ENCODE measurements around the gene MACF1. TPM values are rescaled to one million over a fixed set of nuclear protein-coding genes. Genes with fewer than 3 reads are reported as not detected.

The MACF1 gene
- total RNA-seq, 2 experiments from 2014 or later: 328 to 344 TPM

- peaks cover 2% of the 10 kb centered on the region for H3K4me1 Mint-ChIP-seq
- no peaks in the 10 kb centered on the region for H3K36me3 Mint-ChIP-seq
- H3K27ac Mint-ChIP-seq: no peak overlapping the region
- H3K27me3 Mint-ChIP-seq: peaks cover 4% of the 10 kb centered on the region
- DNase-seq (no peak), ATAC-seq (ENCODE audit: low read depth) (no peak)
- H3K4me3 Mint-ChIP-seq: no peak overlapping the region
- no peaks in the 10 kb centered on the region for H3K9me3 Mint-ChIP-seq
- POLR2A ChIA-PET: interaction anchor here (0.7 kb wide), 1 partner anchor 45 kb away, joined by 3 read pairs; no protein-coding TSS in a partner anchor
These were observed 33.5 kb upstream of the MACF1 start for GRCh38 chr1:39170731-39171667.

- peaks cover 4% of the 10 kb centered on the region for H3K27me3 Mint-ChIP-seq
- H3K4me1 Mint-ChIP-seq: no peaks in the 10 kb centered on the region
- H3K36me3 Mint-ChIP-seq: no peaks in the 10 kb centered on the region
- H3K27ac Mint-ChIP-seq: no peak overlapping the region
- no peak for ATAC-seq (ENCODE audit: low read depth)
- no peaks in the 10 kb centered on the region for H3K9me3 Mint-ChIP-seq
- POLR2A ChIA-PET: interaction anchor here (0.6 kb wide), 1 partner anchor 18 kb away, joined by 3 read pairs; no protein-coding TSS in a partner anchor
- no peak for DNase-seq
- no peak overlapping the region for H3K4me3 Mint-ChIP-seq
These were observed 31.1 kb upstream of the MACF1 start for GRCh38 chr1:39173119-39173994.

DNA sequence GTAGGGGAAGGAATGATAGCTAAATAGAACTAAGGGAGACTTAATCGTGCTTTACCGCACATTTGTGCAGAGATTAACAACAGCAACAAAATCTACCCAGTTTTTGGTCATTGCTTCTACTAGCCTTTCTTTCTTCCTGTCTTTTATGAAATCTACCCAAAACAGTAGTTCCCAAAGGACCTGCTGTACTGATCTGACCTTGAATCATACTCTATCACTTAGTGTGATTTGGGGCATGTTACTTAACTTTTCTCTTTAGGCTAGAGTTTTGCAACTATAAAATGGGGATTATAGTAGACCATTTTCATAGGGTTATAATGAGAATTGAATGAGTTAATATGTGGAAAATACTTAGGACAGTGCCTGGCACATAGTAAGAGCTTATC is 30.5 kb upstream of the MACF1 start:
- H3K27ac Mint-ChIP-seq: no peak overlapping the region
- no peaks in the 10 kb centered on the region for H3K9me3 Mint-ChIP-seq
- no peaks in the 10 kb centered on the region for H3K36me3 Mint-ChIP-seq
- H3K4me1 Mint-ChIP-seq: no peaks in the 10 kb centered on the region
- no peak overlapping the region for H3K4me3 Mint-ChIP-seq
- DNase-seq (no peak), ATAC-seq (ENCODE audit: low read depth) (no peak)
- H3K27me3 Mint-ChIP-seq: peaks cover 3% of the 10 kb centered on the region
- POLR2A ChIA-PET: interaction anchor here (0.6 kb wide), 1 partner anchor 17 kb away, joined by 3 read pairs; no protein-coding TSS in a partner anchor

DNA sequence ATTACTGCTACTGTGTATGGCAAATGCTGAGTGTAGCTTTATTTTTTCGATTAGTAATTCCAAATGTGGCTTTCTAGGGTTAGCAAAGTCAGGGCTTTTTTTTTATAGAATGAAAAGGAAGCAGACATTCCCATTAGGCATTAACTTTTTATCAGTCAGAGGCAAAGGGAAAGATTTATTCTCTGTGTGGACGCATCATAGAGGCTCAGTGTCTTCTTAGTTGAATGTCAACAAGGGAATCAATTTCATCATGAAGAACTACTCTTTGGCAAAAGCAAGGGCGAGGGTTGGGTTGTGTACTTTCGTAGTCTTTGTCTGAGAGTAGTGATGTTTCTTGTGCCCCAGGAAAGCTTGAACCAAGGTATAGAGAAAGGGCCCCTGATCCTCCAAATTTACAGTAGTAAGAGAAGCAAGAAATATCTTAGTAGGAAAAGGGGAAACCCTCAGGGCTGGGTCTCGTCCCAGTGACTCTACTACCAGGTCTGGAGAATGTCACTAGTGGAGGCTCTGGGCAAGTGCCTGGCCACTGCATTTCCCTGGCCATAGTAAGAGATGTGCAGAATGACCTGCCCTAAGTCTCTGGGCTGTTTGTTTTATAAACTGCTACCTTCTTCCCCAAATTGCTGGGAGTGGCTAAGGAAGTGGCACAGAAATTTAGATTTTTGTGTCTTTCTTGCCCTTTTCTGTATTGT is 30.0 kb upstream of the MACF1 start:
- Mint-ChIP-seq H3K36me3 (no peaks in the 10 kb centered on the region), H3K27me3 (peaks cover 2% of the 10 kb centered on the region), H3K4me1 (no peaks in the 10 kb centered on the region), H3K27ac (no peak overlapping the region), H3K9me3 (no peaks in the 10 kb centered on the region), H3K4me3 (no peak overlapping the region)
- ATAC-seq (ENCODE audit: low read depth): no peak
- DNase-seq: no peak
- POLR2A ChIA-PET: interaction anchor here (0.6 kb wide), 1 partner anchor 16 kb away, joined by 3 read pairs; no protein-coding TSS in a partner anchor

DNA sequence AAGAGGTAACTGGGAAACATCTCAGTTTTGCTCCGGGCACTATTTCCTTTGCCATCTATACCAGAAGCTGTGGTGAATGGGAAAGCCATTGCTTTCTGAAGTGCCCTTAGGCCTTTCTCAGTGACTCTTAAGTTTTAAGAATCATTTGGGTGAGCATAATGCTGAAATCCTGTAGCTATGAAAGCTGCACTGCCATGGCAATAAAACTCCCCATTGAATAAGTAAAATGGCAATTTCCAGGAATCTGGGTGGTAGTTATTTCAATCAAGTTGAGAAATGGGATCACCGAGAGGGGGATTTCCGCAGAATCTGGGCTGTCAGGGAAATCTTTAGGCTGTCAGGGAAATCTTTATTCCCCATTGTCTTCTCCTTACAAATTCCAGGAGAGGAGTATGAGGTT is 26.8 kb upstream of the MACF1 start:
- no peaks in the 10 kb centered on the region for H3K9me3 Mint-ChIP-seq
- H3K4me3 Mint-ChIP-seq: no peak overlapping the region
- DNase-seq: no peak
- POLR2A ChIA-PET: no interaction called here
- peaks cover 2% of the 10 kb centered on the region for H3K27me3 Mint-ChIP-seq
- no peaks in the 10 kb centered on the region for H3K4me1 Mint-ChIP-seq
- no peak overlapping the region for H3K27ac Mint-ChIP-seq
- ATAC-seq (ENCODE audit: low read depth): no peak
- no peaks in the 10 kb centered on the region for H3K36me3 Mint-ChIP-seq

- no peak for DNase-seq
- Mint-ChIP-seq H3K27ac (no peak overlapping the region), H3K36me3 (no peaks in the 10 kb centered on the region), H3K9me3 (no peaks in the 10 kb centered on the region), H3K4me1 (peaks cover 8% of the 10 kb centered on the region), H3K4me3 (no peak overlapping the region), H3K27me3 (peaks cover 2% of the 10 kb centered on the region)
- no peak for ATAC-seq (ENCODE audit: low read depth)
- POLR2A ChIA-PET: no interaction called here
These were observed 25.7 kb upstream of the MACF1 start for GRCh38 chr1:39178541-39179431.

DNA sequence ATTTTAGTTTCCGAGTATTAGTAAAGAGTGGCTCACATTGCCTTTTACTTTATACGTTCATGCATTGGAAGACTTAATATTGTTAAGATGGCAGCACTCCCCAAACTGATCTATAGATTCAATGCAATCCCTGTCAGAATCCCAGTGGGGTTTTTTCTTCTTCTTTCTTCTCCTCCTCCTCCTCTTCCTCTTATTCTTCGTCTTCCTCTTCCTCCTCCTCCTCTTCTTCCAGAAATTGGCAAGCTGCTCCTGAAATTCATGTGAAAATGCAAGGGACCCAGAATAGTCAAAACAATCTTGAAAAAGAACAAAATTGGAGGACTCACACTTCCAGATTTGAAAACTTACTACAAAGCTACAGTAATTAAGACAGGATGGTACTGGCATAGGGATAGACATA is 23.2 kb upstream of the MACF1 start:
- Mint-ChIP-seq H3K9me3 (no peaks in the 10 kb centered on the region), H3K36me3 (no peaks in the 10 kb centered on the region), H3K27ac (no peak overlapping the region), H3K4me3 (no peak overlapping the region), H3K4me1 (peaks cover 29% of the 10 kb centered on the region), H3K27me3 (no peaks in the 10 kb centered on the region)
- POLR2A ChIA-PET: no interaction called here
- ATAC-seq (ENCODE audit: low read depth) (no peak), DNase-seq (no peak)

- no peak for ATAC-seq (ENCODE audit: low read depth)
- Mint-ChIP-seq H3K9me3 (no peaks in the 10 kb centered on the region), H3K27ac (no peak overlapping the region), H3K27me3 (no peaks in the 10 kb centered on the region), H3K4me1 (peaks cover 39% of the 10 kb centered on the region), H3K4me3 (no peak overlapping the region), H3K36me3 (no peaks in the 10 kb centered on the region)
- DNase-seq: no peak
- POLR2A ChIA-PET: no interaction called here
These were observed 21.7 kb upstream of the MACF1 start for GRCh38 chr1:39182804-39183203.

- ATAC-seq (ENCODE audit: low read depth) (peak; percentile 88), DNase-seq (peak; percentile 62)
- Mint-ChIP-seq H3K4me3 (peak overlapping the region; percentile 24), H3K27me3 (no peaks in the 10 kb centered on the region), H3K9me3 (no peaks in the 10 kb centered on the region), H3K36me3 (no peaks in the 10 kb centered on the region), H3K4me1 (peaks cover 40% of the 10 kb centered on the region), H3K27ac (peak overlapping the region; percentile 87)
- POLR2A ChIA-PET: interaction anchor here (0.6 to 1.5 kb wide), 5 partner anchors 9 to 76 kb away, joined by 3 to 8 read pairs (median 5); partner anchors contain the start of gene MACF1
These were observed 20.8 kb upstream of the MACF1 start for GRCh38 chr1:39183503-39184353.

- no peak for DNase-seq
- Mint-ChIP-seq H3K4me1 (peaks cover 44% of the 10 kb centered on the region), H3K27me3 (no peaks in the 10 kb centered on the region), H3K4me3 (peak overlapping the region; percentile 24), H3K36me3 (no peaks in the 10 kb centered on the region), H3K9me3 (no peaks in the 10 kb centered on the region), H3K27ac (peak overlapping the region; percentile 87)
- no peak for ATAC-seq (ENCODE audit: low read depth)
- POLR2A ChIA-PET: interaction anchor here (0.6 to 1.5 kb wide), 6 partner anchors 9 to 76 kb away, joined by 3 to 8 read pairs (median 4); partner anchors contain the start of gene MACF1
These were observed 20.1 kb upstream of the MACF1 start for GRCh38 chr1:39184354-39184818.

DNA sequence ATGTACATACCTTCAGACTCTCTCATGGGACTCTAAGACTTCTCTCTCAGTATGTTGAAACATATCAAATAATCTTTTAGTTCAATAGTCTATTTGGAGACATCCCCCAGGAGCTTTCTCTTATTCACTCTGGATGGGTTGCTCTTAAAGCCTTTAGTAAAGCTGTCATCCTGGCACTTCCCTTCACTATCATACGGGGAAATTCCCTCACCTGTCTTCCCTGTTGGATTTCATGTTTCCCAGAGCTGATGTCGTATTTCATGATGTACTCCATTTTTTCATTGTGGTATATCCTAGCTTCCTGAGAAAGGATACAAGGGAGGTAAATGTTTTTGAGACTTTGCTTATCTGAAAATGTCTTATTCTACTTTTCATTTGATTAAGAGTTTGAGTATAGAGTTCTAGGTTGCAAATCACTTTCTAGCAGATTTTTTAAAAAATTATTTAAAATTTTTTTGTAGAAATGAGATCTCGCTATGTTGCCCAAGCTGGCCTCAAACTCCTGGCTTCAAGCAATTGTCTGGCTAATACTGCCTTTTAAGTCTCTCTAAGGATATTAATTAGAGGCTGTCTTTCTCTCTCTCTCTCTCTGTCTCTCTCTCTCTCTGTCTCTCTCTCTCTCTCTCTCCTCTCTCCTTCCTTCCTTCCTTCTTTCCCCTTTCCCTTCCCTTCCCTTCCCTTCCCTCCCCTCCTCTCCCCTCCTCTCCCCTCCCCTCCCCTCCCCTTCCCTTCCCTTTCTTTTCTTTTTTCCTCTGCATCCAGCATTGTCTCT is 17.0 kb upstream of the MACF1 start:
- H3K36me3 Mint-ChIP-seq: no peaks in the 10 kb centered on the region
- ATAC-seq (ENCODE audit: low read depth): no peak
- no peak for DNase-seq
- no peaks in the 10 kb centered on the region for H3K9me3 Mint-ChIP-seq
- peaks cover 59% of the 10 kb centered on the region for H3K4me1 Mint-ChIP-seq
- POLR2A ChIA-PET: no interaction called here
- H3K27ac Mint-ChIP-seq: peak overlapping the region; percentile 61
- no peak overlapping the region for H3K4me3 Mint-ChIP-seq
- no peaks in the 10 kb centered on the region for H3K27me3 Mint-ChIP-seq
